Gastroesophageal sphincter (tissue), 3 donors: ENCODE measurements around the gene THBS2.

Source experiments
- CTCF ChIP-seq, 4 experiments: fragments of 200-600 bp in 2 of 4; fragments of 450-650 bp in 2 of 4; sonication (generic) in 1 of 4; IDR thresholded peaks; one replicate each; pipeline ENCODE4 v1.5.1; 2017 to 2019; ENCODE audit warnings: antibody characterized with exemption in 4 of 4, mild to moderate bottlenecking in 2 of 4, moderate library complexity in 2 of 4
- POLR2A ChIP-seq, 2 donors: fragments of 450-650 bp; IDR thresholded peaks; one replicate each; pipeline ENCODE4 v1.6.1; 2017; ENCODE audit warnings: antibody characterized with exemption in 2 of 2, mild to moderate bottlenecking in 2 of 2, moderate library complexity in 1 of 2
- POLR2AphosphoS5 ChIP-seq: sonication (generic); formaldehyde crosslinking; IDR thresholded peaks from one replicate; pipeline ENCODE4 v1.6.1; 2017; ENCODE audit warnings: antibody characterized with exemption

DNA sequence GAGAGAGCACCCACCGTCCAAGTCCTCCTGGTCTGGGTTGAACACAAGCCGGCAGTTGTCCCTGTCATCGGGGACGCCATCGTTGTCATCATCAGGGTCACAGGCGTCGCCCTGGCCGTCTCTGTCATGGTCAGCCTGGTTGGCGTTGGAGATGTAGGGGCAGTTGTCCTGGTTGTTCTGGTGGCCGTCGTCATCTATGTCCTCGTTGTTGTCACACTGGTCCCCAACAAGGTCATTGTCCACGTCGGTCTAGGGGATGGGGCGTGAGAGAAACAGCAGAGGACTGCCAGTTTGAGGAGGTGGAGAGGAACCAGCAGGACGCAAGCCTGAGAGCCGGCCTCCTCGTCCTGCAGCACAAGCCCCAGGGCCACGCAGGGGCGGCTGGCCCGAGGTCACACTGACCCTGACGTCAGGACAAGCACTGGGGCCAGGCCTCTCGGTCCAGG, 28.5 kb downstream of the THBS2 start:
- TF ChIP-seq CTCF (IDR thresholded peaks at IDR 0.05) (no peak), POLR2A (IDR thresholded peaks at IDR 0.05) (no peak), POLR2AphosphoS5 (no peak)
